ENCODE data around the gene SHISAL2A.

The SHISAL2A gene

GRCh38 chr1:52623812-52624211, 9.2 kb upstream of the SHISAL2A start:
- no peak for DNase-seq

DNA sequence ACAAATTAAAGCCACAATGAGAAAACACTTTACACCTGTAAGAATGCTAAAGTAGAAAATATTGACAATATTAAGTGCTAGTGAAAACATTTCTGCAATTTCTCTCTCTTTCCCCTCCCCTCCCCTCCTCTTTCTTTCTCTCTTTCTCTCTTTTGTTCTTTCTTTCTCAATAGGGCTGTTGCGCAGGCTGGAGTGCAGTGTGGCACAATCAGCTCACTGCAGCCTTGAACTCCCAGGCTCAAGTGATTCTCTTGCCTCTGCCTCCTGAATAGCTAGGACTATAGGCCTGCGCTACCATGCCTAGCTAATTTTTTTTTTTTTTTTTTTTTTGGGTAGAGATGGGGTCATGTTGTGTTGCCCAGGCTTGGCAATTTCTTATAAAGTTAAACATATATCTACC, 5.9 kb upstream of the SHISAL2A start:
- DNase-seq, result no peak

DNA sequence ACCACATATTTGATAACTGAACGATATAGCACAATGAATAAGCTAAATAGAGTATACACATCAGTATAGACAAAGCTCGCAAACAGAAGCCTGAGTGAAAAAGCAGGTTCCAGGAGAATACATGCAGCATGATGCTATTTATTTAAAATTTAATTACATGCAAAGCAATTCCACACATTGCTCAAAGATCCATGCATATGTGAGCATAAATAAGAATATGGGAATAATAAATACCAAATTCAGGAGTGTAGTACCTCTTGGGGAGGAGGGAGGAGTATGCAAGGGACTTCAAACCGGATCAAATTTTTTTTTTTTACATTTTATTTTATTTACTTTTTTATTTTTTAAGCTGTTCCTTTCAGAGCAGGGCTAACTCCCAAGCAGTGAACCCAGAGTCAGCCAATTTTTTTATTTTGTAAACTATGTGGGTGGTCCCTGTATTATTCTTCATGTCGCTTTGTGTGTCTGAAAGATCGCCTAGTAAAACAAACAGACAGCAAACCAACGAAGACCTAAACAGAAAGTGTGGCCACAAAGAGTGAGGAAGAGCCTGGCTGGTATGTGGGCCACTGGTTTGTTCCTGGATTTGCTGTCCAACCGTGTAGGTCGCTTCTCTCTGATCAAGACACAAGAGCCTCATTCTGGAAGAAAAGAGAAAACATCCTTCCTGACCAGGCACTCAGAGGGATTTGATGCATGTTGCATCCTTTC, 4.2 kb upstream of the SHISAL2A start:
- no peak for DNase-seq

- no peak for DNase-seq
These were observed 3.7 kb upstream of the SHISAL2A start for GRCh38 chr1:52629325-52629643.

DNA sequence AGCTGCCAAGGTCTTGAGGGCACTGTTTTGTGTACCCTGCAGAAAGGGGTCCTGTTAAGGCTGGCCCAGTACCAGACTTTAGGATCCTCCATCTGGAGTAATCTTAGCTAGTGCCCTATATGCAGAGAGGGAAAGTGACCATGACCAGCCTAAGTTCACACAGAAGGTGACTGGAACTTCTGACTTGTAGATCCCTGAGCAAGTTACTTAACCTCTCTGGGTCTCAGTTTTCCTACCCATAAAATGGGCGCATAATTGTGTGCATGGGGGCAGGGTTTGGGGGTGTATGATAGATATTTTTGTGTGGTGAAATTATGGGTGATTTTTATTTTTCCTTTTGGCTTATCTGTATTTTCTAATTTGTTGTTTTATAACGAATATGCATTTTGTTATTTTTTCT, 3.3 kb upstream of the SHISAL2A start:
- no peak for DNase-seq

- no peak for DNase-seq
These were observed 1.1 kb upstream of the SHISAL2A start for GRCh38 chr1:52631759-52632331.

GRCh38 chr1:52633291-52633754, 355 bp downstream of the SHISAL2A start:
- no peak for DNase-seq

GRCh38 chr1:52634111-52634510, 1.1 kb downstream of the SHISAL2A start:
- DNase-seq, result no peak

DNA sequence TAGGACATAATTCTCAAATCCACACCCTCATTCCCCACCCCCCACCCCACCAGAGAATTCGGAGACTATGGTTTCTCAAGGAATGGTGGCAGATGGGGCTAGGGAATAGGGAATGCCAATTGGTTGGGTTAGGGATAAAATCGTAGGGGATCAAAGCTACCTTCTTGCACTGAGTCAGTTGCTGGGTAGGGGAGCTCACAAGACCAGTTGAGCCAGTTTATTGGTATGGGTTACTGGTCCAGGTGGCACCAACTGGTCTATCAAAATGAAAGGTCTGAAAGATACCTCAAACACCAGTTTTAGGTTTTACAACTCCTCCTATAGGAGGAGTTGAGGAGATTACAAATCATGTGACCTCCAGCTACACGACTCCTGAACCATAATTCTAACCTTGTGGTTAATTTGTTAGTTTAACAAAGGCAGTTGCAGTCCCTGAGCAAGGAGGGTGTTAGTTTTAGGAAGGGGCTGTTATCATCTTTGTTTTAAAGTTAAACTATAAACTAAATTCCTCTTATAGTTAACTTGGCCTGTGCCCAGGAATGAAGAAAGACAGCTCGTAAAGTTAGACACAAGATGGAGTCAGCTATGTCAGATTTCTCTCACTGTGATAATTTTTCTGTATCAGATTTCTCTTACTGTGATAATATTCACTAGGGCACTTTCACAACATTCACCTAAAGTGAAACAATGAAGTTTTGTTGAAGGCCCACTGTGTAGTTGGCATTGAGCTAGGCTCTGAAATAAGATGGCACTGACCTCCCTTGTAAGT, 2.5 kb downstream of the SHISAL2A start:
- no peak for DNase-seq

GRCh38 chr1:52636721-52637695, 4.0 kb downstream of the SHISAL2A start:
- DNase-seq, result peak; percentile 59

DNA sequence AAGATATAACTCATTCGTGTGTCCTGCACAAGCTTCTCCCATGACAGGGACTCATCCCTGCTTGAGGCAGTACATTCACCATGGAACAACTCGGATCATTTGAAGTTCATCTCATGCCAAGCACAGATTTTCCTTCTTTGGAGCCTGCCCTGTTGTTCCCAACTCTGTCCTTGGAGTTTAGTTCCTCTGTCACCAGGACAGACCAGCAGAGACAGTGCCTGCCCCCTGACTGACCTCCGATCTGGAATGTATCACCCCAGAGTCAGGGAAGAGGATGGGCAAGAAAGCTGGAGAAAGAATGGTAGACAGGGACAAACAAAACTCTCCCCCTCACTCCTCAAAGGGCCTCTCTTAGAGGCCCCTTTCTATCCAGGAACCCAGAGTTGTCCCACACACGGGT, 5.0 kb downstream of the SHISAL2A start:
- no peak for DNase-seq

- DNase-seq, result no peak
These were observed 7.7 kb downstream of the SHISAL2A start for GRCh38 chr1:52640697-52641096.

DNA sequence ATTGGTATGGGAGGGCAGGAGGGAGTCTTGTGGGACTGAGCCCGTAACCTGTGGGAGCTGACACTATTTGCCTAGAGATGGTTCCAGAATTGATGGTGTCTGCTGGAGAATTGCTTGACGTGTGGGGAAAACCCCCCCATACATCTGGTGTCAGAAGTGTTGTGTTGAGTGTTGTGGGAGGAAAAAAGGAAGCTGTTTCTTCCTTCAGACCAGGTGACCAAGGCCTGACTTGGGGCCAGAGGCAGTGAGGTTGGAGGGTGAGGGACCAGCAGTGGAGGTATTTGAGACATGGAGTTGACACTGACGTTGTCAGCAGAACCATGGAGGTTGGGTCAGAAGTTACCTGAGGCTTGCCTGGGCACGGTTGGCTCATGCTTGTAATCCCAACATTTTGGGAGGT, 8.3 kb downstream of the SHISAL2A start:
- no peak for DNase-seq

GRCh38 chr1:52645261-52645660, 12.3 kb downstream of the SHISAL2A start:
- no peak for DNase-seq

GRCh38 chr1:52651904-52652303, 18.9 kb downstream of the SHISAL2A start:
- DNase-seq, result no peak

DNA sequence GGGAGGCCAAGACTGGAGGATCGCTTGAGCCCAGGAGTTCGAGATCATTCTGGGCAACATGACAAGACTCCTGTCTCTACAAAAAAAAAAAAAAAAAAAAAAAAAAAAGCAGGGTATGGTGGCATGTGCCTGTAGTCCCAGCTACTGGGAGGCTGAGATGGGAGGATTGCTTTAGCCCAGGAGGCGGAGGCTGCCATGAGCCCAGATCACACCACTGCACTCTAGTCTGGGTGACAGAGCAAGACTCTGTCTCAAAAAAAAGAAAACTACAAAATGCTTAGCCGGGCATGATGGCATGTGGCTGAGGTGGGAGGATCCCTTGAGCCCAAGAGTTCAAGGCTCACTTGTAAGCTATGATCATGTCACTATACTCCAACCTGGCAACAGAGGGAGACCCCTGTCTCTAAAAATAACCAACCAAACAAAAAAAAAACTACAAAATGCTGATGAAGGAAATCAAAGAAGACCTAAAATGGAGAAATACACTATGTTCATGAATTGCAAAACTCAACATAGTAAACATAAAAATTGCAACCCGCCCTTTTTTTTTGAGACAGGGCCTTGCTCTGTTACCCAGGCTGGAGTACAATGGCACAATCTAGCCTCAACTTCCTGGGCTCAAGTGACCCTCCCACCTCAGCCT, 20.4 kb downstream of the SHISAL2A start:
- no peak for DNase-seq

DNA sequence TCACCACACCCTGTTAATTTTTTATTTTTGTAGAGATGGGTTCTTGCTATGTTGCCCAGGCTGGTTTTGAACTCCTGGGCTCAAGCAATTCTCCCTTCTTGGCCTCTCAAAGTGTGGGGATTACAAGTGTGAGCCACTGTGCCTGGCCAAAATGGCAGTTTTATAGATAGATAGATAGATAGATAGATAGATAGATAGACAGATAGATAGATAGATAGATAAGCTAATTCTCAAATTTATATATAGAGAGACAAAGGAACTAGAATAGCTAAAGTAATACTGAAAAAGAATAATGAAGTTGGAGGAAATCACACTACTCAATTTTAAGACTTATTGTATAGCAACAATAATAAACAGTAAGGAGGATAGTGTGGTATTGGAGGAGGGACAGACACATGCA, 21.1 kb downstream of the SHISAL2A start:
- no peak for DNase-seq

GRCh38 chr1:52657702-52658101, 24.7 kb downstream of the SHISAL2A start:
- DNase-seq, result no peak

DNA sequence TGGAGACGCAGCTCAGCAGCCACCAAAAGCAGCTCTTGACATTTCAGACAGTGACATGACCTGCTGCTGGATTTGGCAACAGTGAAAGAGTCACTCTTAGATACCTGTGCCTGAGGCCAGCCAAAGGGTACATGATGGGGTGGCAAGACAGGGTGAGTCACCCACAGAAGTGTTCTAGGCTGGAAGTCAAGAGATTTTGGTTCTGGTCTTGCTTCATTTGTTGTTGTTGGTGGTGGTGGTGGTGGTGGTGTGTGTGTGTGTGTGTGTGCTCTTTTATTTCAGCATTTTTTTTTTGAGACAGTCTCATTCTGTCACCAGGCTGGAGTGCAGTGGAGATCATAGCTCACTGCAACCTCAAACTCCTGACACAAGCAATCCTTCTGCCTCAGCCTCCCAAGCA, 25.8 kb downstream of the SHISAL2A start:
- no peak for DNase-seq

GRCh38 chr1:52659356-52659755, 26.4 kb downstream of the SHISAL2A start:
- DNase-seq, result no peak

DNA sequence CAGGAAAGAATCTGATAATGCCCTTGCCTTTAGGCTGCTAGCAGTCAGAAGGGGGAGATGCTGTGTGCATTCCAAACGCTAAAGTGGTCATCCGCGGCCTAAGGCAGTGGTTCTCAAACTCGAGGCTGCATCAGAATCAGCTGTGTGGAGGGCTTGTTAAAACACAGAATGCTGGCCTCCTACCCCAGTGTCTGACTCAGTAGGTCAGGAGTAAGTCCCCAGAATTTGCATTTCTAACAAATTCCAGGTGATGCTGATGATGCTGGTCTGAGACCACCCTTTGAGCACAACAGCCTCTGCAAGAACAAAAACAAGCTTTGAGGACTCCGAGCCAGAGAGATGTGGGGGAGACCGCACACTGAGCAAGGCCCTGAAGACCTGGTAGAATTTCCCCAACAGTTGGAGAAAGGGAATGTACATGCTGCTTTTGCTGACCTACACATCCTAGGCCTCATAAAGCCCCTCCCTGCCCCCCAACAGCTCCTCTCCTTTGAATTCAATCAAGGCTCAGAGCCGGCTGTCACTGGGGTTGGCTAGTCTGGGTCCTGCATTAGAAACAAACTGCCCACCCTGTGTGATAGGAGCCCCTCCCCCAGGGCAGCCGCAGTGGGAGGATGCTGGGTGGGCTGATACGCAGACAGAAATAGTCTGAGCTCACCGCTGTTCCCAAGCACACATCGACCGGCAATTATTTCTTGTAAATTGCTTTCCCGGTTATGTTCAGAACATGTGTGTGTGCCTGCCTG, 27.1 kb downstream of the SHISAL2A start:
- no peak for DNase-seq

- DNase-seq, result no peak
These were observed 27.8 kb downstream of the SHISAL2A start for GRCh38 chr1:52660807-52661206.
